ENCODE data around the gene FIGN.

DNA sequence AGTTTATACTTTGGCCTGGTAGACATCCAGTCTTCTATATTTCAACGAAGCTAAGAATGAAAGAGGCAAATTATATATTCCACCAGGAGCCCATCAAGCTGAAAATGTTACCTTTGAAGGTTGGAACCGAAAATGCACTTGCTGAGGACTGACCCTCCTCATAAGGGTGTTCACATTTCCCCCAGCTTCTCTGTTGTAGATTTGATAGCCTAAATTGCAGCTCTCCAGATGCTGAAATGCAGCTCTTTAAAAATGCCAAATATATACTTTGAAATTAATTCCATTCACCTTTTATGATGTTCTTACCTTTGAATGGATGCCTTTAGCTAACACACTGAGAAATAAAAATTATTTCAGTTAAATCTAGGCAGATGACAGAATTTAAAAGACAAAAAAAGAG, 1.8 kb upstream of the FIGN start:
- TF ChIP-seq, protein P1, sequence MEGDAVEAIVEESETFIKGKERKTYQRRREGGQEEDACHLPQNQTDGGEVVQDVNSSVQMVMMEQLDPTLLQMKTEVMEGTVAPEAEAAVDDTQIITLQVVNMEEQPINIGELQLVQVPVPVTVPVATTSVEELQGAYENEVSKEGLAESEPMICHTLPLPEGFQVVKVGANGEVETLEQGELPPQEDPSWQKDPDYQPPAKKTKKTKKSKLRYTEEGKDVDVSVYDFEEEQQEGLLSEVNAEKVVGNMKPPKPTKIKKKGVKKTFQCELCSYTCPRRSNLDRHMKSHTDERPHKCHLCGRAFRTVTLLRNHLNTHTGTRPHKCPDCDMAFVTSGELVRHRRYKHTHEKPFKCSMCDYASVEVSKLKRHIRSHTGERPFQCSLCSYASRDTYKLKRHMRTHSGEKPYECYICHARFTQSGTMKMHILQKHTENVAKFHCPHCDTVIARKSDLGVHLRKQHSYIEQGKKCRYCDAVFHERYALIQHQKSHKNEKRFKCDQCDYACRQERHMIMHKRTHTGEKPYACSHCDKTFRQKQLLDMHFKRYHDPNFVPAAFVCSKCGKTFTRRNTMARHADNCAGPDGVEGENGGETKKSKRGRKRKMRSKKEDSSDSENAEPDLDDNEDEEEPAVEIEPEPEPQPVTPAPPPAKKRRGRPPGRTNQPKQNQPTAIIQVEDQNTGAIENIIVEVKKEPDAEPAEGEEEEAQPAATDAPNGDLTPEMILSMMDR (IDR thresholded peaks at IDR 0.05 in 4 of 5, conservative IDR thresholded peaks at IDR 0.05 in 1 of 5): no peak
- TF ChIP-seq POLR2A (IDR thresholded peaks at IDR 0.05): no peak

Data from gastrocnemius medialis (tissue), 4 donors.